H1 (cell line): ENCODE results near the gene CHCHD3. TPM values are rescaled to one million over a fixed set of nuclear protein-coding genes. Genes with fewer than 3 reads are reported as not detected.

Source experiments
- CTCF ChIA-PET: fragments of 300-600 bp; sonication (Branson Sonifier 250); formaldehyde crosslinking; loops from one replicate; lab custom pipeline; 2021; ENCODE audit not compliant: partially characterized antibody; lab: Charles Lee
- POLR2A ChIA-PET: fragments of 300-600 bp; sonication (Branson Sonifier 250); formaldehyde crosslinking; loops from one replicate; lab custom pipeline; 2021; ENCODE audit warnings: inconsistent platforms; ENCODE audit not compliant: partially characterized antibody; lab: Charles Lee
- DNase-seq, 2 experiments: peaks; one replicate each; pipeline versions ENCODE4 v3.0.0 to v3.0.0-alpha.2; 2010 to 2022; ENCODE audit warnings: low spot score in 2 of 2, low read depth in 1 of 2, mixed read lengths in 1 of 2
- FAIRE-seq: peaks from 2 replicates; lab custom pipeline; 2011; peaks lifted over from hg19 to GRCh38; lab: Jason Lieb, UNC
- H2AFZ ChIP-seq: 2 replicates; pipeline ENCODE4 v1.8.1; 2012; ENCODE audit warnings: low read length, inconsistent platforms
- H2AK5ac ChIP-seq: 2 replicates; pipeline ENCODE4 v1.6.1; 2013; ENCODE audit warnings: low read depth, low read length
- H2BK120ac ChIP-seq: replicated peaks from 2 replicates; pipeline ENCODE3; 2013; ENCODE audit warnings: low read depth, low read length, inconsistent platforms
- H2BK12ac ChIP-seq: 2 replicates; pipeline ENCODE4 v1.6.1; 2013; ENCODE audit warnings: low read depth, low read length
- H2BK15ac ChIP-seq: 2 replicates; pipeline ENCODE4 v1.6.1; 2013; ENCODE audit warnings: low read length
- H2BK20ac ChIP-seq: 2 replicates; pipeline ENCODE4 v1.6.1; 2013; ENCODE audit warnings: low read length
- H2BK5ac ChIP-seq: 2 replicates; pipeline ENCODE4 v1.6.1; 2013; ENCODE audit warnings: low read depth, low read length
- H3K14ac ChIP-seq: 2 replicates; pipeline ENCODE4 v1.6.1; 2013; ENCODE audit warnings: inconsistent platforms; ENCODE audit not compliant: insufficient read length
- H3K18ac ChIP-seq: 2 replicates; pipeline ENCODE4 v1.6.1; 2013; ENCODE audit warnings: low read length; ENCODE audit errors: extremely low read depth
- H3K23ac ChIP-seq: 2 replicates; pipeline ENCODE4 v1.6.1; 2013; ENCODE audit warnings: inconsistent platforms; ENCODE audit not compliant: insufficient read length
- H3K23me2 ChIP-seq: 2 replicates; pipeline ENCODE4 v1.6.1; 2013; ENCODE audit warnings: low read depth, low read length
- H3K27ac ChIP-seq: 2 replicates; pipeline ENCODE4 v1.6.1; 2011; ENCODE audit warnings: low read depth, low read length, inconsistent platforms
- H3K27me3 ChIP-seq, 4 experiments: replicated peaks in 1 of 4; 1 replicate in 1 of 4; 2 replicates in 3 of 4; pipeline versions ENCODE4 v1.6.1 to v1.8.1; 2011 to 2013; ENCODE audit warnings: low read length in 3 of 4, mild to moderate bottlenecking in 3 of 4, inconsistent platforms in 2 of 4, mixed read lengths in 2 of 4, moderate library complexity in 1 of 4; ENCODE audit not compliant: control insufficient read depth in 3 of 4, insufficient read depth in 3 of 4; ENCODE audit errors: extremely low read depth in 1 of 4
- H3K36me3 ChIP-seq, 4 experiments: 2 replicates each; pipeline versions ENCODE4 v1.6.1 to v1.8.1; 2011 to 2013; ENCODE audit warnings: mild to moderate bottlenecking in 4 of 4, low read length in 3 of 4, moderate library complexity in 2 of 4, control low read depth in 1 of 4, inconsistent platforms in 1 of 4; ENCODE audit not compliant: insufficient read depth in 4 of 4, control insufficient read depth in 2 of 4
- H3K4ac ChIP-seq: replicated peaks from 2 replicates; pipeline ENCODE3; 2013; ENCODE audit warnings: low read length, low read depth, mixed read lengths, inconsistent platforms; ENCODE audit not compliant: insufficient read length
- H3K4me1 ChIP-seq, 4 experiments: replicated peaks in 1 of 4; 1 replicate in 1 of 4; 2 replicates in 3 of 4; pipeline versions ENCODE4 v1.6.1 to v1.8.1; 2011 to 2013; ENCODE audit warnings: low read length in 3 of 4, inconsistent platforms in 2 of 4, mixed read lengths in 1 of 4; ENCODE audit not compliant: insufficient read depth in 4 of 4, control insufficient read depth in 3 of 4
- H3K4me2 ChIP-seq, 2 experiments: 2 replicates each; pipeline versions ENCODE4 v1.6.1 to v1.8.1; 2011 to 2013; ENCODE audit warnings: low read depth in 2 of 2, low read length in 2 of 2, control low read depth in 1 of 2, inconsistent platforms in 1 of 2, mild to moderate bottlenecking in 1 of 2; ENCODE audit not compliant: insufficient read depth in 1 of 2
- H3K4me3 ChIP-seq, 4 experiments: fragments of 200-600, 300-600 bp in 1 of 4; sonication (generic), shearing (Covaris generic), sonication (Bioruptor Twin) in 1 of 4; 2 replicates each; pipeline versions ENCODE4 v1.5.1 to v1.8.1; 2011 to 2016; ENCODE audit warnings: low read length in 4 of 4, low read depth in 3 of 4, control low read depth in 2 of 4, inconsistent platforms in 2 of 4, mild to moderate bottlenecking in 2 of 4, mixed read lengths in 1 of 4, moderate library complexity in 1 of 4; ENCODE audit not compliant: insufficient read depth in 2 of 4; ENCODE audit errors: extremely low read depth in 1 of 4
- H3K56ac ChIP-seq: replicated peaks from 2 replicates; pipeline ENCODE3; 2013; ENCODE audit warnings: low read depth, mild to moderate bottlenecking, mixed read lengths, low read length, inconsistent platforms; ENCODE audit not compliant: insufficient read length
- H3K79me1 ChIP-seq: 2 replicates; pipeline ENCODE4 v1.6.1; 2013; ENCODE audit warnings: low read depth, low read length, control low read depth
- H3K79me2 ChIP-seq, 2 experiments: 2 replicates each; pipeline versions ENCODE4 v1.6.1 to v1.8.1; 2012 to 2013; ENCODE audit warnings: low read length in 2 of 2, mild to moderate bottlenecking in 2 of 2, inconsistent platforms in 1 of 2; ENCODE audit not compliant: insufficient read depth in 2 of 2, control insufficient read depth in 1 of 2
- H3K9ac ChIP-seq, 4 experiments: replicated peaks in 1 of 4; 1 replicate in 1 of 4; 2 replicates in 3 of 4; pipeline versions ENCODE4 v1.6.1 to v1.8.1; 2011 to 2013; ENCODE audit warnings: low read depth in 3 of 4, low read length in 3 of 4, control low read depth in 2 of 4, mild to moderate bottlenecking in 2 of 4, moderate library complexity in 2 of 4, inconsistent platforms in 1 of 4; ENCODE audit errors: extremely low read depth in 1 of 4
- H3K9me3 ChIP-seq, 2 experiments: 2 replicates each; pipeline versions ENCODE4 v1.6.1 to v1.8.1; 2012 to 2013; ENCODE audit warnings: mild to moderate bottlenecking in 2 of 2, moderate library complexity in 2 of 2, control low read depth in 1 of 2, inconsistent platforms in 1 of 2, low read depth in 1 of 2, low read length in 1 of 2, mixed read lengths in 1 of 2; ENCODE audit not compliant: insufficient read depth in 2 of 2
- H4K20me1 ChIP-seq, 2 experiments: replicated peaks in 1 of 2; 2 replicates each; pipeline versions ENCODE3 to v1.8.1; 2011 to 2013; ENCODE audit warnings: inconsistent platforms in 2 of 2, low read length in 2 of 2, mild to moderate bottlenecking in 1 of 2; ENCODE audit not compliant: insufficient read depth in 2 of 2, control insufficient read depth in 1 of 2
- H4K5ac ChIP-seq: 2 replicates; pipeline ENCODE4 v1.6.1; 2013; ENCODE audit warnings: low read length, low read depth, mixed read lengths, inconsistent platforms; ENCODE audit not compliant: insufficient read length
- H4K8ac ChIP-seq: 2 replicates; pipeline ENCODE4 v1.8.0; 2013; ENCODE audit warnings: mild to moderate bottlenecking, moderate library complexity, low read length, inconsistent platforms; ENCODE audit not compliant: insufficient read depth; ENCODE audit errors: extremely low read depth
- H4K91ac ChIP-seq: replicated peaks from 2 replicates; pipeline ENCODE3; 2013; ENCODE audit warnings: low read length, mixed read lengths, inconsistent platforms; ENCODE audit not compliant: insufficient read length
- CBX8 ChIP-seq: fragments of 300-800, 300-1000 bp; sonication (generic); IDR thresholded peaks from 2 replicates; pipeline ENCODE4 v1.7.1; 2016; ENCODE audit warnings: low read depth, low read length, borderline replicate concordance
- E2F6 ChIP-seq: IDR thresholded peaks from 2 replicates; pipeline ENCODE4 v1.6.1; 2012; ENCODE audit warnings: inconsistent platforms
- GTF2F1 ChIP-seq: IDR thresholded peaks from 2 replicates; pipeline ENCODE4 v1.6.1; 2012; ENCODE audit warnings: low read depth, low read length, improper control_type of control experiment, borderline replicate concordance
- JUN ChIP-seq: IDR thresholded peaks from 2 replicates; pipeline ENCODE4 v1.6.1; 2011; ENCODE audit warnings: low read depth, mild to moderate bottlenecking, improper control_type of control experiment, low read length
- KDM5A ChIP-seq: fragments of 200-600 bp; IDR thresholded peaks from 2 replicates; pipeline ENCODE4 v1.7.1; 2012; ENCODE audit warnings: mild to moderate bottlenecking, low read length, inconsistent platforms, mixed read lengths
- MAFK ChIP-seq: IDR thresholded peaks from 2 replicates; pipeline ENCODE4 v1.6.1; 2012; ENCODE audit warnings: low read depth, mild to moderate bottlenecking, improper control_type of control experiment, low read length
- POU5F1 ChIP-seq: IDR thresholded peaks from 2 replicates; pipeline ENCODE4 v1.6.1; 2011; ENCODE audit warnings: low read depth, mild to moderate bottlenecking, low read length, moderate library complexity
- RAD21 ChIP-seq, 2 experiments: IDR thresholded peaks in 1 of 2; conservative IDR thresholded peaks in 1 of 2; 2 replicates each; pipeline ENCODE4 v1.6.1; 2011; ENCODE audit warnings: low read depth in 2 of 2, low read length in 2 of 2, improper control_type of control experiment in 1 of 2, inconsistent platforms in 1 of 2, mild to moderate bottlenecking in 1 of 2, moderate library complexity in 1 of 2
- RFX5 ChIP-seq: IDR thresholded peaks from 2 replicates; pipeline ENCODE4 v1.6.1; 2011; ENCODE audit warnings: low read depth, low read length, improper control_type of control experiment, borderline replicate concordance
- RXRA ChIP-seq: IDR thresholded peaks from 2 replicates; pipeline ENCODE4 v1.6.1; 2011; ENCODE audit warnings: low read depth, mild to moderate bottlenecking, low read length, moderate library complexity; ENCODE audit not compliant: insufficient read depth
- SAP30 ChIP-seq: fragments of 300-600 bp; sonication (generic); IDR thresholded peaks from 2 replicates; pipeline ENCODE4 v1.7.1; 2012; ENCODE audit warnings: low read length, moderate library complexity, mild to moderate bottlenecking, inconsistent platforms; ENCODE audit not compliant: insufficient read depth, insufficient replicate concordance
- SIX5 ChIP-seq: IDR thresholded peaks from 2 replicates; pipeline ENCODE4 v1.6.1; 2011; ENCODE audit warnings: mild to moderate bottlenecking, low read depth, low read length
- SRF ChIP-seq: IDR thresholded peaks from 2 replicates; pipeline ENCODE4 v1.6.1; 2011; ENCODE audit warnings: mild to moderate bottlenecking, low read depth, low read length, moderate library complexity
- TBP ChIP-seq: IDR thresholded peaks from 2 replicates; pipeline ENCODE4 v1.6.1; 2011; ENCODE audit warnings: low read depth, low read length, improper control_type of control experiment
- TCF12 ChIP-seq: IDR thresholded peaks from 2 replicates; pipeline ENCODE4 v1.6.1; 2011; ENCODE audit warnings: low read depth, mild to moderate bottlenecking, low read length
- polyA plus RNA-seq, 7 experiments: library from polyadenylated mRNA; depleted of rRNA in 3 of 7; stranded (reverse) in 5 of 7; unstranded in 2 of 7; fragments of >200 nt in 5 of 7; fragments of 200-250 nt in 2 of 7; gene quantifications; 1 replicate in 5 of 7; 2 replicates in 1 of 7; 4 replicates in 1 of 7; pipeline versions ENCODE4 v1.2.1 to v1.2.3, GENCODE V29; 2011 to 2013; ENCODE audit warnings: missing spikeins in 2 of 7, mixed read lengths in 2 of 7
- total RNA-seq: library from RNA; stranded (reverse); fragmentation: NEBNext Ultra II Directional; extraction: Animal tissue kit (Norgen Biotek cat#: 25700); gene quantifications from 2 replicates; pipeline ENCODE4 v1.2.1, GENCODE V29; 2021

CHCHD3 gene
- total and polyA plus RNA-seq, 2 of the 8 experiments (the other 6 are each of a cell fraction or from before 2014, with no cell fraction given), result 42.9 to 137 TPM

GRCh38 chr7:132828502-132828901, 253.4 kb downstream of the CHCHD3 start:
- Histone ChIP-seq H3K27ac (no peak overlapping the region), H3K79me2 (no peaks in the 10 kb centered on the region), H2AK5ac (no peak overlapping the region), H2BK12ac (no peak overlapping the region), H2BK15ac (no peak overlapping the region), H4K91ac (no peak overlapping the region), H3K4me3 (no peak overlapping the region), H3K36me3 (no peaks in the 10 kb centered on the region; a peak in 1 of 8 replicates), H4K20me1 (no peaks in the 10 kb centered on the region), H3K9ac (no peak overlapping the region), H3K9me3 (no peaks in the 10 kb centered on the region), H3K23ac (no peak overlapping the region), H3K14ac (no peak overlapping the region), H3K4me1 (no peaks in the 10 kb centered on the region; a peak in 1 of 7 replicates), H4K5ac (no peak overlapping the region), H2BK120ac (no peak overlapping the region), H3K4ac (no peak overlapping the region), H3K56ac (no peak overlapping the region), H4K8ac (no peak overlapping the region), H3K4me2 (no peak overlapping the region), H2BK5ac (no peak overlapping the region), H3K23me2 (no peaks in the 10 kb centered on the region; the same call in 1 of the 2 replicates), H3K79me1 (no peaks in the 10 kb centered on the region), H3K18ac (no peak overlapping the region), H2BK20ac (no peak overlapping the region), H3K27me3 (no peaks in the 10 kb centered on the region), H2AFZ (no peak overlapping the region)
- CTCF ChIA-PET, result interaction anchor here (2.0 kb wide), 1 partner anchor 24 kb away, joined by 7 read pairs; no protein-coding TSS in a partner anchor
- TF ChIP-seq GTF2F1 (no peak), MAFK (no peak), RXRA (no peak), CBX8 (no peak), POU5F1 (no peak), RFX5 (no peak), KDM5A (no peak), TCF12 (no peak), SRF (no peak), E2F6 (no peak), SIX5 (no peak), TBP (no peak), RAD21 (IDR thresholded peaks at IDR 0.05 in 1 of 2, conservative IDR thresholded peaks at IDR 0.05 in 1 of 2; ENCODE audit: low read depth in 2 of 2, low read length in 2 of 2) (no peak), JUN (no peak), SAP30 (no peak)
- DNase-seq (no peak), FAIRE-seq (no peak)
- POLR2A ChIA-PET, result no interaction called here
